GM23338 (cell line): ENCODE results near the gene CCDC92B.

ENCODE experiments used
- CREB1 ChIP-seq: fragments of 250-450 bp; sonication (Bioruptor Pico); IDR thresholded peaks from 2 replicates; pipeline ENCODE4 v1.5.0; 2020; ENCODE audit warnings: low read depth, mild to moderate bottlenecking, moderate library complexity
- ETS1 ChIP-seq: IDR thresholded peaks from 2 replicates; pipeline ENCODE4 v1.6.1; 2016; ENCODE audit warnings: antibody characterized with exemption
- EZH2 ChIP-seq: fragments of 200-600 bp; sonication (generic); IDR thresholded peaks from one replicate; pipeline ENCODE4 v1.8.0; 2017; ENCODE audit warnings: antibody characterized with exemption, mild to moderate bottlenecking, low read depth; ENCODE audit not compliant: unreplicated experiment
- EZH2phosphoT487 ChIP-seq: fragments of 200-600 bp; sonication (generic); IDR thresholded peaks from one replicate; pipeline ENCODE4 v1.8.1; 2018; ENCODE audit warnings: antibody characterized with exemption; ENCODE audit not compliant: unreplicated experiment
- JUNB ChIP-seq: IDR thresholded peaks from one replicate; pipeline ENCODE4 v1.6.1; 2016; ENCODE audit warnings: antibody characterized with exemption; ENCODE audit not compliant: unreplicated experiment
- NANOG ChIP-seq: IDR thresholded peaks from 2 replicates; pipeline ENCODE4 v1.6.1; 2016; ENCODE audit warnings: antibody characterized with exemption, borderline replicate concordance
- POLR2AphosphoS5 ChIP-seq: IDR thresholded peaks from 2 replicates; pipeline ENCODE4 v1.6.1; 2016; ENCODE audit warnings: antibody characterized with exemption, low read depth
- REST ChIP-seq: IDR thresholded peaks from one replicate; pipeline ENCODE4 v1.6.1; 2018; ENCODE audit warnings: antibody characterized with exemption; ENCODE audit not compliant: unreplicated experiment
- ZNF114 ChIP-seq: fragments of 250-450 bp; sonication (Bioruptor Pico); IDR thresholded peaks from 2 replicates; pipeline ENCODE4 v1.5.0; 2020; ENCODE audit warnings: mild to moderate bottlenecking, moderate library complexity
- TF ChIP-seq, protein P1 (sequence below), 2 experiments: fragments of 200-600 bp in 1 of 2; sonication (generic) in 1 of 2; conservative IDR thresholded peaks; 2 replicates each; pipeline versions ENCODE4 v1.5.1 to v1.6.1; 2016 to 2017; ENCODE audit warnings: antibody characterized with exemption in 2 of 2, low read depth in 2 of 2, mild to moderate bottlenecking in 2 of 2, moderate library complexity in 1 of 2

DNA sequence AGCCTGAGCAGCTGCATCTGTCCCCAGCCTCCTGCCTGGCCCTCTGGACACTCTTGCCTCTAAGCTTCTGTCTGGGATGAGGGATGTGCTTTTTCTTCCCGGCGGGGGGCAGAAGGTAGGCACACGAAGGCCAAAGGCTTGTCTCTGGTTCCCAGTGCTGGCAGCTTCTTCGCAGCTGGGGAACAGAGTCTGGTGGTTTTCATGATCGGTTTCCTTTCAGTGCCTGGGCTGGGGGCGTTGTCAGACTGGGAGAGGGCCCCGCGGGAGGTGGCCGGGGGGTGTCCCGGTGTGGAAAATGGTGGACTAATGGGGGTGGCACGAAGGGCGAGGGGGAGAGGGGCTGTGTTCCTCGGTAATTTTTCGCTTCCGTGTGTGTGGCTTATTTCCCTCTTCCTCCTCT lies 47.8 kb upstream of the CCDC92B start:
- no peak for TF ChIP-seq CREB1 (CRISPR knock-in tag)
- TF ChIP-seq, protein P1, sequence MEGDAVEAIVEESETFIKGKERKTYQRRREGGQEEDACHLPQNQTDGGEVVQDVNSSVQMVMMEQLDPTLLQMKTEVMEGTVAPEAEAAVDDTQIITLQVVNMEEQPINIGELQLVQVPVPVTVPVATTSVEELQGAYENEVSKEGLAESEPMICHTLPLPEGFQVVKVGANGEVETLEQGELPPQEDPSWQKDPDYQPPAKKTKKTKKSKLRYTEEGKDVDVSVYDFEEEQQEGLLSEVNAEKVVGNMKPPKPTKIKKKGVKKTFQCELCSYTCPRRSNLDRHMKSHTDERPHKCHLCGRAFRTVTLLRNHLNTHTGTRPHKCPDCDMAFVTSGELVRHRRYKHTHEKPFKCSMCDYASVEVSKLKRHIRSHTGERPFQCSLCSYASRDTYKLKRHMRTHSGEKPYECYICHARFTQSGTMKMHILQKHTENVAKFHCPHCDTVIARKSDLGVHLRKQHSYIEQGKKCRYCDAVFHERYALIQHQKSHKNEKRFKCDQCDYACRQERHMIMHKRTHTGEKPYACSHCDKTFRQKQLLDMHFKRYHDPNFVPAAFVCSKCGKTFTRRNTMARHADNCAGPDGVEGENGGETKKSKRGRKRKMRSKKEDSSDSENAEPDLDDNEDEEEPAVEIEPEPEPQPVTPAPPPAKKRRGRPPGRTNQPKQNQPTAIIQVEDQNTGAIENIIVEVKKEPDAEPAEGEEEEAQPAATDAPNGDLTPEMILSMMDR (conservative IDR thresholded peaks at IDR 0.05; ENCODE audit: low read depth in 2 of 2) = no peak
- no peak for TF ChIP-seq EZH2phosphoT487
- no peak for TF ChIP-seq ZNF114 (CRISPR knock-in tag)
- TF ChIP-seq EZH2 = no peak
- TF ChIP-seq REST = no peak
- no peak for TF ChIP-seq NANOG
- TF ChIP-seq POLR2AphosphoS5 = no peak
- no peak for TF ChIP-seq JUNB
- TF ChIP-seq ETS1 = no peak
